ENCODE results near the gene KRIT1. TPM values are rescaled to one million over a fixed set of nuclear protein-coding genes. Genes with fewer than 3 reads are reported as not detected.

Gene KRIT1
- 32.9 and 43.7 TPM in 2 replicates for total RNA-seq
- 13.6 and 22.8 TPM in 2 replicates for polyA plus RNA-seq
- 18.7 and 22.2 TPM in 2 replicates for polyA plus RNA-seq (2011; cell fraction: cytosol; rRNA removed)
- polyA plus RNA-seq (2011; cell fraction: nucleus; rRNA removed) = 78.1 and 109 TPM in 2 replicates
- 13.1 and 21.6 TPM in 2 replicates for polyA plus RNA-seq (2012)
- 76.8 and 83.3 TPM in 2 replicates for polyA minus RNA-seq
- 14.2 TPM for polyA minus RNA-seq (2011; cell fraction: cytosol; rRNA and poly(A)+ RNA removed)
- 100 and 129 TPM in 2 replicates for polyA minus RNA-seq (2011; cell fraction: nucleus; rRNA and poly(A)+ RNA removed)
- percentile 86 among the genes with signal in this experiment for Bru-seq, nascent RNA
- BruChase-seq, experiment 1, labeled RNA remaining after a 6-hour chase = percentile 92 among the genes with signal in this experiment
- percentile 94 among the genes with signal in this experiment for BruChase-seq, experiment 2, labeled RNA remaining after a 2-hour chase
- long read RNA-seq, partial matches to known transcripts = 2 of 21 reads
- long read RNA-seq, other reads (novel, unspliced or antisense) = 17 of 21 reads

- intact Hi-C loops (cut with micrococcal nuclease) = loop anchor here (1.0 to 10.0 kb wide), 6 partner anchors 111 to 812 kb away; partner anchors contain the start of genes CYP51A1, GATAD1, MTERF1 and PEX1
Observed at GRCh38 chr7:92245487-92246359, at the start of gene KRIT1, which contains the start of gene ANKIB1. TSS of gene KRIT1 (minus strand) at chr7:92245914. CDS start at chr7:92242135, 3,779 bp downstream. TSS of gene ANKIB1 (plus strand) at chr7:92245974. CDS start at chr7:92294979, 49,005 bp downstream.

More at GRCh38 chr7:92245487-92246359, at the start of gene KRIT1, which contains the start of gene ANKIB1:
- dilution Hi-C loops (cut with MboI; ENCODE audit: extremely low pct_ligation_motif_present, low sequenced_read_pairs) = no loop called here
- POLR2A ChIA-PET = interaction anchor here (0.6 kb wide), 1 partner anchor 124 kb away, joined by 3 read pairs; no protein-coding TSS in a partner anchor
- peaks cover 2 to 6% of the 10 kb centered on the region in 2 experiments for H3K36me3 ChIP-seq (ENCODE audit: control insufficient read depth in 2 of 2, extremely low read depth in 1 of 2, insufficient read depth in 2 of 2, low read length in 2 of 2)
- BruUV-seq (replicated peaks) = no TSS peak
- H3K4me2 ChIP-seq (ENCODE audit: insufficient read depth, low read length) = peak within 1 kb of the TSS; percentile 99
- no peaks in the 10 kb centered on the region for H3K27me3 ChIP-seq (ENCODE audit: control insufficient read depth in 2 of 2, insufficient read depth in 2 of 2, low read length in 2 of 2)
- peaks cover 59% of the 10 kb centered on the region for H3K79me2 ChIP-seq (ENCODE audit: control insufficient read depth, insufficient read depth, low read length)
- peak within 1 kb of the TSS; percentile 63 for H3K27ac ChIP-seq (ENCODE audit: insufficient read depth, low read depth, low read length)
- H2AFZ ChIP-seq (ENCODE audit: low read depth, low read length) = peak within 1 kb of the TSS; percentile 95
- H3K9ac ChIP-seq (replicated peaks; ENCODE audit: extremely low read depth, insufficient read depth, low read length) = peak within 1 kb of the TSS; percentile 86
- DNase-seq (ENCODE audit: low read depth, low spot score) (peak; percentile 91), FAIRE-seq (peak; percentile 81)
- peak within 1 kb of the TSS; percentile 99 for H3K4me3 ChIP-seq (replicated peaks in 1 of 3; ENCODE audit: insufficient read depth in 1 of 3, low read depth in 1 of 3, low read length in 3 of 3)
- CTCF ChIA-PET = interaction anchor here (1.3 to 2.9 kb wide), 6 partner anchors 9 to 202 kb away, joined by 3 to 25 read pairs (median 6); partner anchors contain the start of genes CYP51A1, GATAD1 and LRRD1
- no peaks in the 10 kb centered on the region for H3K9me3 ChIP-seq (replicated peaks; ENCODE audit: control insufficient read depth, insufficient read depth, low read length)
- no peaks in the 10 kb centered on the region for H3K9me1 ChIP-seq (replicated peaks; ENCODE audit: control insufficient read depth, extremely low read depth, insufficient read depth, low read length)
- H3K4me1 ChIP-seq (ENCODE audit: control insufficient read depth, extremely low read depth, insufficient read depth, low read length) = peaks cover 22% of the 10 kb centered on the region
- peak; percentile 50 for TF ChIP-seq MYC (IDR thresholded peaks at IDR 0.05; ENCODE audit: low read depth, low read length)
- no peak for TF ChIP-seq POLR2AphosphoS5 (IDR thresholded peaks at IDR 0.05; ENCODE audit: insufficient read depth, low read depth, low read length)
- peak in 1 of 2 donors; percentile 26 for TF ChIP-seq CTCF (IDR thresholded peaks at IDR 0.05; ENCODE audit: extremely low read depth in 1 of 2, insufficient read depth in 1 of 2, low read depth in 1 of 2, low read length in 2 of 2)
- no peak for TF ChIP-seq POLR2A (IDR thresholded peaks at IDR 0.05; ENCODE audit: low read depth, low read length)
- no peak for TF ChIP-seq FOS (IDR thresholded peaks at IDR 0.05; ENCODE audit: borderline replicate concordance, insufficient read depth, low read length)
- TF ChIP-seq MAX (IDR thresholded peaks at IDR 0.05; ENCODE audit: insufficient read depth, insufficient read length) = no peak
- no peak for TF ChIP-seq EZH2 (IDR thresholded peaks at IDR 0.05; ENCODE audit: borderline replicate concordance, low read depth, low read length, severe bottlenecking)
- H4K20me1 ChIP-seq (replicated peaks; ENCODE audit: control insufficient read depth, extremely low read depth, insufficient read depth, low read length) = peaks cover 3% of the 10 kb centered on the region
